Liver (tissue), 3 donors: ENCODE measurements around the gene ETV4.

Experiments
- JUND ChIP-seq, 2 donors: IDR thresholded peaks; 2 replicates each; pipeline ENCODE4 v1.6.1; 2016; ENCODE audit warnings: antibody characterized with exemption in 2 of 2
- RAD21 ChIP-seq, 2 donors: IDR thresholded peaks; 2 replicates each; pipeline ENCODE4 v1.6.1; 2016; ENCODE audit warnings: antibody characterized with exemption in 2 of 2, mild to moderate bottlenecking in 2 of 2
- TF ChIP-seq, protein P1 (sequence below): fragments of 150-350 bp; IDR thresholded peaks from 2 replicates; pipeline ENCODE4 v1.5.1; 2017; ENCODE audit warnings: improper control_type of control experiment, low read depth, low read length; ENCODE audit not compliant: missing input control
- TF ChIP-seq, protein P2 (sequence below): IDR thresholded peaks from 2 replicates; pipeline ENCODE4 v1.6.1; 2016; ENCODE audit warnings: antibody characterized with exemption
- TF ChIP-seq, protein P3 (sequence below): IDR thresholded peaks from 2 replicates; pipeline ENCODE4 v1.6.1; 2016; ENCODE audit warnings: antibody characterized with exemption, mild to moderate bottlenecking
- donor health status: healthy.
- donor health status: healthy.

GRCh38 chr17:43532581-43532980 lies 13.6 kb downstream of the ETV4 start:
- TF ChIP-seq, protein P1, sequence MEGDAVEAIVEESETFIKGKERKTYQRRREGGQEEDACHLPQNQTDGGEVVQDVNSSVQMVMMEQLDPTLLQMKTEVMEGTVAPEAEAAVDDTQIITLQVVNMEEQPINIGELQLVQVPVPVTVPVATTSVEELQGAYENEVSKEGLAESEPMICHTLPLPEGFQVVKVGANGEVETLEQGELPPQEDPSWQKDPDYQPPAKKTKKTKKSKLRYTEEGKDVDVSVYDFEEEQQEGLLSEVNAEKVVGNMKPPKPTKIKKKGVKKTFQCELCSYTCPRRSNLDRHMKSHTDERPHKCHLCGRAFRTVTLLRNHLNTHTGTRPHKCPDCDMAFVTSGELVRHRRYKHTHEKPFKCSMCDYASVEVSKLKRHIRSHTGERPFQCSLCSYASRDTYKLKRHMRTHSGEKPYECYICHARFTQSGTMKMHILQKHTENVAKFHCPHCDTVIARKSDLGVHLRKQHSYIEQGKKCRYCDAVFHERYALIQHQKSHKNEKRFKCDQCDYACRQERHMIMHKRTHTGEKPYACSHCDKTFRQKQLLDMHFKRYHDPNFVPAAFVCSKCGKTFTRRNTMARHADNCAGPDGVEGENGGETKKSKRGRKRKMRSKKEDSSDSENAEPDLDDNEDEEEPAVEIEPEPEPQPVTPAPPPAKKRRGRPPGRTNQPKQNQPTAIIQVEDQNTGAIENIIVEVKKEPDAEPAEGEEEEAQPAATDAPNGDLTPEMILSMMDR: no peak
- TF ChIP-seq, protein P2, sequence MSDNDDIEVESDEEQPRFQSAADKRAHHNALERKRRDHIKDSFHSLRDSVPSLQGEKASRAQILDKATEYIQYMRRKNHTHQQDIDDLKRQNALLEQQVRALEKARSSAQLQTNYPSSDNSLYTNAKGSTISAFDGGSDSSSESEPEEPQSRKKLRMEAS: no peak
- TF ChIP-seq RAD21 (IDR thresholded peaks at IDR 0.05) (no peak), JUND (IDR thresholded peaks at IDR 0.05) (no peak)
- TF ChIP-seq, protein P3, sequence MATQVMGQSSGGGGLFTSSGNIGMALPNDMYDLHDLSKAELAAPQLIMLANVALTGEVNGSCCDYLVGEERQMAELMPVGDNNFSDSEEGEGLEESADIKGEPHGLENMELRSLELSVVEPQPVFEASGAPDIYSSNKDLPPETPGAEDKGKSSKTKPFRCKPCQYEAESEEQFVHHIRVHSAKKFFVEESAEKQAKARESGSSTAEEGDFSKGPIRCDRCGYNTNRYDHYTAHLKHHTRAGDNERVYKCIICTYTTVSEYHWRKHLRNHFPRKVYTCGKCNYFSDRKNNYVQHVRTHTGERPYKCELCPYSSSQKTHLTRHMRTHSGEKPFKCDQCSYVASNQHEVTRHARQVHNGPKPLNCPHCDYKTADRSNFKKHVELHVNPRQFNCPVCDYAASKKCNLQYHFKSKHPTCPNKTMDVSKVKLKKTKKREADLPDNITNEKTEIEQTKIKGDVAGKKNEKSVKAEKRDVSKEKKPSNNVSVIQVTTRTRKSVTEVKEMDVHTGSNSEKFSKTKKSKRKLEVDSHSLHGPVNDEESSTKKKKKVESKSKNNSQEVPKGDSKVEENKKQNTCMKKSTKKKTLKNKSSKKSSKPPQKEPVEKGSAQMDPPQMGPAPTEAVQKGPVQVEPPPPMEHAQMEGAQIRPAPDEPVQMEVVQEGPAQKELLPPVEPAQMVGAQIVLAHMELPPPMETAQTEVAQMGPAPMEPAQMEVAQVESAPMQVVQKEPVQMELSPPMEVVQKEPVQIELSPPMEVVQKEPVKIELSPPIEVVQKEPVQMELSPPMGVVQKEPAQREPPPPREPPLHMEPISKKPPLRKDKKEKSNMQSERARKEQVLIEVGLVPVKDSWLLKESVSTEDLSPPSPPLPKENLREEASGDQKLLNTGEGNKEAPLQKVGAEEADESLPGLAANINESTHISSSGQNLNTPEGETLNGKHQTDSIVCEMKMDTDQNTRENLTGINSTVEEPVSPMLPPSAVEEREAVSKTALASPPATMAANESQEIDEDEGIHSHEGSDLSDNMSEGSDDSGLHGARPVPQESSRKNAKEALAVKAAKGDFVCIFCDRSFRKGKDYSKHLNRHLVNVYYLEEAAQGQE: no peak
